ENCODE measurements around the gene UCK2. TPM values are rescaled to one million over a fixed set of nuclear protein-coding genes. Genes with fewer than 3 reads are reported as not detected.

Gene UCK2
- total RNA-seq, 1 donor from 2014 or later = 49.4 TPM

DNA sequence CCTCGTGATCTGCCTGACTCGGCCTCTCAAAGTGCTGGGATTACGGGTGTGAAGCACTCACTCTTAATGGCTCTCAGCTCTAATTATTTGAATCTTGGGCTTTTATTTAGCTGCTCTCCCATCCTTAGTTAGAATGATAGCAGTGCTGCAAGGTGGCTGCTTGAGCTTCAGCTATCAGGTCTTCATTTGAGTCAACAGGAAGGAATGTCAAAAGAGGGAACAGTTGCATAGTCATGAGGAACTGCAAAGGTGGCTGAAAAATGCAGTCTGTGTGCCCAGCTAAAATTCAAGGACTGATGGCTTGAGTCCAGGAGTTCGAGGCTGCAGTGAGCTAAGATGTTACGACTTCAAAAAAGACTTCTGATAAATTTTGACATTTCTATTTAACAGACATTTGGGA lies 55.6 kb downstream of the UCK2 start:
- H3K4me1 ChIP-seq = no peaks in the 10 kb centered on the region
- TF ChIP-seq POLR2A (IDR thresholded peaks at IDR 0.05) = no peak
- TF ChIP-seq POLR2AphosphoS5 (IDR thresholded peaks at IDR 0.05; ENCODE audit: insufficient read depth in 1 of 2, low read depth in 1 of 2) = no peak
- TF ChIP-seq, protein P1, sequence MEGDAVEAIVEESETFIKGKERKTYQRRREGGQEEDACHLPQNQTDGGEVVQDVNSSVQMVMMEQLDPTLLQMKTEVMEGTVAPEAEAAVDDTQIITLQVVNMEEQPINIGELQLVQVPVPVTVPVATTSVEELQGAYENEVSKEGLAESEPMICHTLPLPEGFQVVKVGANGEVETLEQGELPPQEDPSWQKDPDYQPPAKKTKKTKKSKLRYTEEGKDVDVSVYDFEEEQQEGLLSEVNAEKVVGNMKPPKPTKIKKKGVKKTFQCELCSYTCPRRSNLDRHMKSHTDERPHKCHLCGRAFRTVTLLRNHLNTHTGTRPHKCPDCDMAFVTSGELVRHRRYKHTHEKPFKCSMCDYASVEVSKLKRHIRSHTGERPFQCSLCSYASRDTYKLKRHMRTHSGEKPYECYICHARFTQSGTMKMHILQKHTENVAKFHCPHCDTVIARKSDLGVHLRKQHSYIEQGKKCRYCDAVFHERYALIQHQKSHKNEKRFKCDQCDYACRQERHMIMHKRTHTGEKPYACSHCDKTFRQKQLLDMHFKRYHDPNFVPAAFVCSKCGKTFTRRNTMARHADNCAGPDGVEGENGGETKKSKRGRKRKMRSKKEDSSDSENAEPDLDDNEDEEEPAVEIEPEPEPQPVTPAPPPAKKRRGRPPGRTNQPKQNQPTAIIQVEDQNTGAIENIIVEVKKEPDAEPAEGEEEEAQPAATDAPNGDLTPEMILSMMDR (IDR thresholded peaks at IDR 0.05) = no peak

DNA sequence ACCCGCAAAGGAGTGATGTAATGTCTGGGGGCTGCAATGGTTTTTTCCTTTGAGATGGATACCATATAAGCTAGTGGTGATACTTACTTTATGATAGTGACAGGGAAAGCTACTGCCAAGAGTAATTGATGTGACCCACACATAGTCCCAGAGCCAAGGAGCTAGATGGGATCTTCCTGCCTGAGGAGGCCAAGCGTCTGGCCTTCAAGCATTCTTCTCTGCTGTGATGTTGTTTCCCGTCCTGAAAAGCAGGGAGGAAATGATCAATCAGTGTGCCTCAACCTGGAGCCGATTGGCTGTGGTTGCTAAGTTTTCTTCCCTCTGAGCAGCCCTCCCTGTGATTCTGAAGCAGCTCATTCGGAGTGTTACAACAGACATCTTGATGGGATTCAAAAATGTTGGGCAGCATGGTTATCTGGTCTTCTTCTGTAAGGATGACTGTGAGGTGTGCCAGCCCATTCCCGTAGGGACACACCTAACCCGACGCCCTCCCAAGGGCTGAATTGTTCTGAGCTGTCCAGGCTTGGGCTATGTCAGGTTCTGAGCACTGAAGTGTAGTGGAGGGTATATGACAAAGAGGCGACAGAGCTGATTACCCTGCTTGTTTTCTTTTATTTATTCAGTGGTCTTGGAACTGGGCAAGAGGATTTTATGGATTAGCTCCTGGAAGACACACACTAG lies 56.7 kb downstream of the UCK2 start:
- no peak for DNase-seq (ENCODE audit: extremely low spot score in 2 of 2)
- intact Hi-C loops (cut with DNase I) = loop anchor here (5.0 kb wide), 1 partner anchor 773 kb away; no protein-coding TSS in a partner anchor
- no peak overlapping the region for H3K27ac ChIP-seq
- no peaks in the 10 kb centered on the region for H3K36me3 ChIP-seq
- no peaks in the 10 kb centered on the region for H3K9me3 ChIP-seq
- no peak overlapping the region for H3K4me3 ChIP-seq
- TF ChIP-seq POLR2AphosphoS5 (IDR thresholded peaks at IDR 0.05; ENCODE audit: insufficient read depth in 1 of 2, low read depth in 1 of 2) (no peak), POLR2A (IDR thresholded peaks at IDR 0.05) (no peak)
- TF ChIP-seq, protein P1 (IDR thresholded peaks at IDR 0.05) = no peak
- H3K27me3 ChIP-seq = no peaks in the 10 kb centered on the region
- no peaks in the 10 kb centered on the region for H3K4me1 ChIP-seq

More for the DNA sequence above, 55.6 kb downstream of the UCK2 start:
- intact Hi-C loops (cut with DNase I) = loop anchor here (5.0 kb wide), 1 partner anchor 774 kb away; no protein-coding TSS in a partner anchor
- Histone ChIP-seq H3K27me3 (no peaks in the 10 kb centered on the region), H3K36me3 (no peaks in the 10 kb centered on the region), H3K9me3 (no peaks in the 10 kb centered on the region), H3K27ac (no peak overlapping the region), H3K4me3 (no peak overlapping the region)
- no peak for DNase-seq (ENCODE audit: extremely low spot score in 2 of 2)

GRCh38 chr1:165884690-165885304 lies 57.4 kb downstream of the UCK2 start:
- no peak for TF ChIP-seq POLR2A (IDR thresholded peaks at IDR 0.05)
- TF ChIP-seq, protein P1 (IDR thresholded peaks at IDR 0.05) = no peak
- no peak for TF ChIP-seq POLR2AphosphoS5 (IDR thresholded peaks at IDR 0.05; ENCODE audit: insufficient read depth in 1 of 2, low read depth in 1 of 2)
- H3K27me3 ChIP-seq = no peaks in the 10 kb centered on the region
- H3K36me3 ChIP-seq = no peaks in the 10 kb centered on the region
- H3K4me1 ChIP-seq = no peaks in the 10 kb centered on the region
- DNase-seq (ENCODE audit: extremely low spot score in 2 of 2) = no peak
- no peak overlapping the region for H3K27ac ChIP-seq
- no peak overlapping the region for H3K4me3 ChIP-seq
- H3K9me3 ChIP-seq = no peaks in the 10 kb centered on the region
- intact Hi-C loops (cut with DNase I) = loop anchor here (5.0 kb wide), 1 partner anchor 773 kb away; no protein-coding TSS in a partner anchor

GRCh38 chr1:165885305-165885694 lies 57.9 kb downstream of the UCK2 start:
- TF ChIP-seq POLR2A (IDR thresholded peaks at IDR 0.05) = no peak
- no peak for TF ChIP-seq POLR2AphosphoS5 (IDR thresholded peaks at IDR 0.05; ENCODE audit: insufficient read depth in 1 of 2, low read depth in 1 of 2)
- TF ChIP-seq, protein P1 (IDR thresholded peaks at IDR 0.05) = no peak
- H3K4me1 ChIP-seq = no peaks in the 10 kb centered on the region
- no peak overlapping the region for H3K4me3 ChIP-seq
- no peaks in the 10 kb centered on the region for H3K9me3 ChIP-seq
- no peak for DNase-seq (ENCODE audit: extremely low spot score in 2 of 2)
- H3K27me3 ChIP-seq = no peaks in the 10 kb centered on the region
- H3K27ac ChIP-seq = no peak overlapping the region
- no peaks in the 10 kb centered on the region for H3K36me3 ChIP-seq
- intact Hi-C loops (cut with DNase I) = no loop called here

DNA sequence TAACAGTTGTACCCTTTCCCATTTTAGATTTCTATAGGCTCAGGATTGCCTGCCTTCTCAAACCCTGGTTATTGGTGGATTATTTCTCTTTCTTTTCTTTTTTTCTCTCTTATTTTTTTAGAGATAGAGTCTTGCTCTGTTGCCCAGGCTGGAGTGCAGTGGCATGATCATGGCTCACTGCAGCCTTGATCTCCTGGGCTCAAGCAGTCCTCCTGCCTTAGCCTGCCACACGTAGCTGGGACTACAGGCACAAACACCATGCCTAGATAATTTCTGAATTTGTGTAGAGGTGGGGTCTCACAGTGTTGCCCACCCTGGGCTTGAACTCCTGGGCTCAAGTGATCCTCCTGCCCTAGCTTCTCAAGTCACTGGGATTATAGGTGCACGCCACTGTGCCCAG lies 58.8 kb downstream of the UCK2 start:
- Histone ChIP-seq H3K36me3 (peaks cover 0 to 1% of the 10 kb centered on the region in 2 donors), H3K27ac (no peak overlapping the region), H3K4me1 (no peaks in the 10 kb centered on the region), H3K9me3 (no peaks in the 10 kb centered on the region), H3K4me3 (no peak overlapping the region), H3K27me3 (no peaks in the 10 kb centered on the region)
- intact Hi-C loops (cut with DNase I) = no loop called here
- TF ChIP-seq POLR2A (IDR thresholded peaks at IDR 0.05) = no peak
- no peak for TF ChIP-seq POLR2AphosphoS5 (IDR thresholded peaks at IDR 0.05; ENCODE audit: insufficient read depth in 1 of 2, low read depth in 1 of 2)
- TF ChIP-seq, protein P1 (IDR thresholded peaks at IDR 0.05) = no peak
- no peak for DNase-seq (ENCODE audit: extremely low spot score in 2 of 2)
